ENCODE data around the gene TBC1D22A. TPM values are rescaled to one million over a fixed set of nuclear protein-coding genes. Genes with fewer than 3 reads are reported as not detected.

The TBC1D22A gene
- total RNA-seq, 1 experiment from 2014 or later: 20.9 TPM

DNA sequence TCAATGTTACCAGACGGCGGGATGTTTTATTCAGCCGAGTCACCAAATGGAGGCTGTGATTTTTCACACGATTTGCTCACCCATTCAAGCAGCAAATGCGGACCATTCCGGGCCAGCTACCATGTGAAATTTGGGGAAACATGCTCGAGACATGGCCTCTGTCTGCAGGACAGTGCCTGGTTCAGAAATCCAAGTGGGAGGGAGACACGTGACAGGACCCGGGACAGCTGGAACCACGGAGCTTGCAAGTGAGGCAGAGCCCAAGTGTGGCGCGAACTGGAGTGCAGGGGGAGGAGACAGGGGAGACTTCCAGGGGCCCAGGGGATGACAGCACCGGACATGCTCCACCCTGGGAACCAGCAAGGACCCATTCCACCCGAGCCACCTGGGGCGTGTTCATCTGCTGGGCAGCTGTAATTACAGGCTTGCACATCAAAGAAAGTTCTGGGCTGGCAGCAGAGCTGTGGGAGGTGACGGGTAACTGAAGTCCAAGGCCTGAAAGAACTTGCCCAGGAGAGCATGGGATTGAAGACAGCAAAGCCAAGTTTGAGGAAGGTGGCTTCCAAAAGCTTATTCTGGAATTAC lies 40.9 kb upstream of the TBC1D22A start:
- TF ChIP-seq, protein P1, sequence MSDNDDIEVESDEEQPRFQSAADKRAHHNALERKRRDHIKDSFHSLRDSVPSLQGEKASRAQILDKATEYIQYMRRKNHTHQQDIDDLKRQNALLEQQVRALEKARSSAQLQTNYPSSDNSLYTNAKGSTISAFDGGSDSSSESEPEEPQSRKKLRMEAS (IDR thresholded peaks at IDR 0.05): no peak
- TF ChIP-seq CBX3 (IDR thresholded peaks at IDR 0.05; ENCODE audit: low read depth): no peak
- TF ChIP-seq EZH2phosphoT487 (IDR thresholded peaks at IDR 0.05; ENCODE audit: borderline replicate concordance): no peak
- TF ChIP-seq, protein P2, sequence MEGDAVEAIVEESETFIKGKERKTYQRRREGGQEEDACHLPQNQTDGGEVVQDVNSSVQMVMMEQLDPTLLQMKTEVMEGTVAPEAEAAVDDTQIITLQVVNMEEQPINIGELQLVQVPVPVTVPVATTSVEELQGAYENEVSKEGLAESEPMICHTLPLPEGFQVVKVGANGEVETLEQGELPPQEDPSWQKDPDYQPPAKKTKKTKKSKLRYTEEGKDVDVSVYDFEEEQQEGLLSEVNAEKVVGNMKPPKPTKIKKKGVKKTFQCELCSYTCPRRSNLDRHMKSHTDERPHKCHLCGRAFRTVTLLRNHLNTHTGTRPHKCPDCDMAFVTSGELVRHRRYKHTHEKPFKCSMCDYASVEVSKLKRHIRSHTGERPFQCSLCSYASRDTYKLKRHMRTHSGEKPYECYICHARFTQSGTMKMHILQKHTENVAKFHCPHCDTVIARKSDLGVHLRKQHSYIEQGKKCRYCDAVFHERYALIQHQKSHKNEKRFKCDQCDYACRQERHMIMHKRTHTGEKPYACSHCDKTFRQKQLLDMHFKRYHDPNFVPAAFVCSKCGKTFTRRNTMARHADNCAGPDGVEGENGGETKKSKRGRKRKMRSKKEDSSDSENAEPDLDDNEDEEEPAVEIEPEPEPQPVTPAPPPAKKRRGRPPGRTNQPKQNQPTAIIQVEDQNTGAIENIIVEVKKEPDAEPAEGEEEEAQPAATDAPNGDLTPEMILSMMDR (IDR thresholded peaks at IDR 0.05 in 2 of 3, conservative IDR thresholded peaks at IDR 0.05 in 1 of 3; ENCODE audit: borderline replicate concordance in 1 of 3, insufficient read depth in 1 of 3, low read depth in 2 of 3, low read length in 2 of 3): no peak
- no peak for TF ChIP-seq FOSL1 (IDR thresholded peaks at IDR 0.05; ENCODE audit: low read depth)
- TF ChIP-seq, protein P3, sequence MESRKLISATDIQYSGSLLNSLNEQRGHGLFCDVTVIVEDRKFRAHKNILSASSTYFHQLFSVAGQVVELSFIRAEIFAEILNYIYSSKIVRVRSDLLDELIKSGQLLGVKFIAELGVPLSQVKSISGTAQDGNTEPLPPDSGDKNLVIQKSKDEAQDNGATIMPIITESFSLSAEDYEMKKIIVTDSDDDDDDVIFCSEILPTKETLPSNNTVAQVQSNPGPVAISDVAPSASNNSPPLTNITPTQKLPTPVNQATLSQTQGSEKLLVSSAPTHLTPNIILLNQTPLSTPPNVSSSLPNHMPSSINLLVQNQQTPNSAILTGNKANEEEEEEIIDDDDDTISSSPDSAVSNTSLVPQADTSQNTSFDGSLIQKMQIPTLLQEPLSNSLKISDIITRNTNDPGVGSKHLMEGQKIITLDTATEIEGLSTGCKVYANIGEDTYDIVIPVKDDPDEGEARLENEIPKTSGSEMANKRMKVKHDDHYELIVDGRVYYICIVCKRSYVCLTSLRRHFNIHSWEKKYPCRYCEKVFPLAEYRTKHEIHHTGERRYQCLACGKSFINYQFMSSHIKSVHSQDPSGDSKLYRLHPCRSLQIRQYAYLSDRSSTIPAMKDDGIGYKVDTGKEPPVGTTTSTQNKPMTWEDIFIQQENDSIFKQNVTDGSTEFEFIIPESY (IDR thresholded peaks at IDR 0.05; ENCODE audit: extremely low read depth, insufficient replicate concordance, low read length): no peak
- TF ChIP-seq, protein P4, sequence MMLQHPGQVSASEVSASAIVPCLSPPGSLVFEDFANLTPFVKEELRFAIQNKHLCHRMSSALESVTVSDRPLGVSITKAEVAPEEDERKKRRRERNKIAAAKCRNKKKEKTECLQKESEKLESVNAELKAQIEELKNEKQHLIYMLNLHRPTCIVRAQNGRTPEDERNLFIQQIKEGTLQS (IDR thresholded peaks at IDR 0.05): no peak
- no peak for TF ChIP-seq ZNF274 (IDR thresholded peaks at IDR 0.05; ENCODE audit: low read depth, low read length)
- TF ChIP-seq TCF7L2 (IDR thresholded peaks at IDR 0.05; ENCODE audit: borderline replicate concordance, extremely low read depth, insufficient read depth, insufficient read length): no peak
- no peak for TF ChIP-seq ZFX (IDR thresholded peaks at IDR 0.05)
- Histone ChIP-seq H3K79me2 (ENCODE audit: insufficient read depth, low read length) (peaks cover 4% of the 10 kb centered on the region; the same call in 1 of the 2 replicates), H4K20me1 (ENCODE audit: insufficient read depth) (no peaks in the 10 kb centered on the region), H3K4me2 (ENCODE audit: low read length) (no peak overlapping the region), H3K4me1 (ENCODE audit: control insufficient read depth in 1 of 2, insufficient read depth in 2 of 2, low read length in 2 of 2) (peaks cover 0 to 3% of the 10 kb centered on the region in 2 experiments; a peak in 2 of 4 replicates), H3K27me3 (ENCODE audit: insufficient read depth, low read length) (no peaks in the 10 kb centered on the region), H2AFZ (ENCODE audit: low read depth, low read length, poor library complexity, severe bottlenecking) (no peak overlapping the region), H3K9ac (ENCODE audit: low read length) (no peak overlapping the region), H3K36me3 (ENCODE audit: control insufficient read depth in 1 of 2, insufficient read depth in 2 of 2, low read length in 2 of 2) (peaks cover 5 to 8% of the 10 kb centered on the region in 2 experiments; a peak in 2 of 4 replicates), H3K27ac (ENCODE audit: low read depth, low read length) (no peak overlapping the region), H3K9me3 (ENCODE audit: control insufficient read depth in 1 of 2, insufficient read depth in 1 of 2, low read depth in 1 of 2, low read length in 2 of 2) (no peaks in the 10 kb centered on the region), H3K9me2 (ENCODE audit: insufficient read depth) (no peaks in the 10 kb centered on the region), H3K4me3 (replicated peaks in 1 of 2; ENCODE audit: low read depth in 1 of 2, low read length in 2 of 2) (no peak overlapping the region)
- no TSS peak for BruUV-seq (replicated peaks)
- intact Hi-C loops (cut with micrococcal nuclease): no loop called here
- ChIA-PET RAD21 (ENCODE audit: low non-redundant PET in 1 of 2, low total read pairs in 2 of 2, uncharacterized antibody in 2 of 2, unreplicated experiment in 2 of 2) (no interaction called here), CTCF (interaction anchor here (1.7 kb wide), 1 partner anchor 158 kb away, joined by 4 read pairs; no protein-coding TSS in a partner anchor), POLR2A (no interaction called here)
- no peak for ATAC-seq
- no peak for DNase-seq (ENCODE audit: low read depth, low spot score)
